Esophagus (tissue), 2 donors: ENCODE measurements around the gene NCBP1. TPM values are rescaled to one million over a fixed set of nuclear protein-coding genes. Genes with fewer than 3 reads are reported as not detected.

Source experiments
- H3K27ac ChIP-seq, 2 donors: one replicate each; pipeline ENCODE4 v1.5.1; 2013; ENCODE audit warnings: low read depth in 2 of 2, mild to moderate bottlenecking in 2 of 2, inconsistent platforms in 1 of 2, low read length in 1 of 2, moderate library complexity in 1 of 2
- H3K27me3 ChIP-seq, 2 donors: one replicate each; pipeline ENCODE4 v1.6.1; 2013; ENCODE audit warnings: low read length in 2 of 2, control low read depth in 1 of 2, mild to moderate bottlenecking in 1 of 2; ENCODE audit not compliant: insufficient read depth in 2 of 2, control insufficient read depth in 1 of 2
- H3K36me3 ChIP-seq, 2 donors: one replicate each; pipeline ENCODE4 v1.6.1; 2013; ENCODE audit warnings: low read length in 1 of 2; ENCODE audit not compliant: control insufficient read depth in 2 of 2, insufficient read depth in 2 of 2
- H3K4me1 ChIP-seq, 2 donors: one replicate each; pipeline ENCODE4 v1.6.1; 2013; ENCODE audit warnings: low read length in 1 of 2; ENCODE audit not compliant: control insufficient read depth in 2 of 2, insufficient read depth in 2 of 2
- H3K4me3 ChIP-seq, 2 donors: one replicate each; pipeline ENCODE4 v1.5.1; 2013; ENCODE audit warnings: low read length in 2 of 2, mild to moderate bottlenecking in 2 of 2, low read depth in 1 of 2, moderate library complexity in 1 of 2
- H3K9me3 ChIP-seq, 2 donors: one replicate each; pipeline ENCODE4 v1.6.1; 2013; ENCODE audit warnings: mild to moderate bottlenecking in 2 of 2, low read depth in 1 of 2, low read length in 1 of 2, moderate library complexity in 1 of 2; ENCODE audit not compliant: control insufficient read depth in 2 of 2, insufficient read depth in 1 of 2
- WGBS, 2 donors: extraction: QIAGEN DNeasy Blood & Tissue Kit; methylation state at CpG; one replicate each; pipeline ENCODE4 v1.1.7; 2013; 5-methylcytosine and 5-hydroxymethylcytosine counted together
- polyA plus RNA-seq, 2 donors: library from polyadenylated mRNA; stranded (reverse); fragments of 200-250 nt; gene quantifications; one replicate each; pipeline ENCODE4 v1.2.3, GENCODE V29; 2013
- donor health status: healthy with polysubstance abuse.
- donor health status: Bipolar disorder and iron deficiency.

NCBP1 gene
- polyA plus RNA-seq, 2 donors = 6.7 to 8.1 TPM

GRCh38 chr9:97666907-97667686, 33.5 kb downstream of the NCBP1 start:
- no peak overlapping the region for H3K4me3 ChIP-seq
- H3K27ac ChIP-seq = no peak overlapping the region
- no peaks in the 10 kb centered on the region for H3K27me3 ChIP-seq
- peaks cover 14 to 17% of the 10 kb centered on the region in 2 donors for H3K36me3 ChIP-seq
- H3K9me3 ChIP-seq = no peaks in the 10 kb centered on the region
- WGBS, 2 donors = 79 to 81% methylated on average over 5 of the region's 5 CpGs
- no peaks in the 10 kb centered on the region for H3K4me1 ChIP-seq

GRCh38 chr9:97668485-97668884, 34.9 kb downstream of the NCBP1 start:
- Histone ChIP-seq H3K27me3 (no peaks in the 10 kb centered on the region), H3K36me3 (peaks cover 14 to 17% of the 10 kb centered on the region in 2 donors), H3K27ac (no peak overlapping the region), H3K9me3 (no peaks in the 10 kb centered on the region), H3K4me1 (no peaks in the 10 kb centered on the region), H3K4me3 (no peak overlapping the region)
- WGBS, 2 donors = 94 to 97% methylated on average over 3 of the region's 3 CpGs

DNA sequence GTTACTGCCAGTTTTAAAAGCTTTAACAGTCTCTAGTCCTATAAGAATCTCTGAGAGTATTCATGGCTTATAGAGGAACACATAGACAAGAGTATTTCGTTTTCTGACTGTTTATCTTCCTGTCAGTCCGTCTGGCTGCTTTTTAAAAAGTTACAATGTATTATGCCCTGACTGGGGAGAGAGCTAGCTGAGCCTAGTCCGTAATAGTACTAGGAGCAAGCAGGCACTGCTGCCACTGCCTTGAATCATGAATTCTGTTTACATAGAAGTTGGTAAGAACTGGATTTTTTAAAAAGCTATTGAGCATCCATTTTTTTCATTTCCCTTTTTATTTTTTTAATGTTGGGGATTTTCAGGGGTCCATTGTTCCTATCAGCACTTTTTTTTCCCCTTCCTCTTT, 37.0 kb downstream of the NCBP1 start:
- Histone ChIP-seq H3K4me1 (no peaks in the 10 kb centered on the region), H3K27ac (no peak overlapping the region), H3K36me3 (peaks cover 13 to 15% of the 10 kb centered on the region in 2 donors), H3K27me3 (no peaks in the 10 kb centered on the region), H3K9me3 (no peaks in the 10 kb centered on the region), H3K4me3 (no peak overlapping the region)
- 74 to 76% methylated on average over 3 of the region's 3 CpGs for WGBS, 2 donors

- Histone ChIP-seq H3K27ac (no peak overlapping the region), H3K4me3 (no peak overlapping the region), H3K9me3 (no peaks in the 10 kb centered on the region), H3K36me3 (peaks cover 10 to 14% of the 10 kb centered on the region in 2 donors), H3K4me1 (no peaks in the 10 kb centered on the region), H3K27me3 (no peaks in the 10 kb centered on the region)
- WGBS, 2 donors = 83 to 92% methylated on average over 3 of the region's 3 CpGs
Observed at GRCh38 chr9:97672403-97672802, 38.8 kb downstream of the NCBP1 start.

DNA sequence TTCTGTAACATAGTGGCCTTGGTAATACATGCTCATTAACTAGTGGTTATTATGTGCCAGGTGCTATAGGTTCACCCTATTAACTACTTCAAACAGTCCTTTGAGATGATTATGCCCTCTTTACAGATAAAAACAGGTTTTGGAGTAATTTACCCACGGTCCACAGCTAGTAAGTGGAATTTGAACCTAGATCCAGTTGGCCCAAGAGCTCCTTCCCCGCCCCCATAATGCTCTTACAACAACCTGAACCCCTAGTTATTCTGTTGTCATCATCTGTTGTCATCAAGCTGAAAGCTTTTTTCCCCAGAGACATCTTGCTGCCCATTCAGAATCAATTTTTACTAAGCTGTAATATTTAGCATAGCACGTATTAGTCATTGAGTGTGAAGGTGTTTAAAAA, 40.3 kb downstream of the NCBP1 start:
- H3K9me3 ChIP-seq = no peaks in the 10 kb centered on the region
- H3K27me3 ChIP-seq = no peaks in the 10 kb centered on the region
- H3K4me1 ChIP-seq = no peaks in the 10 kb centered on the region
- H3K27ac ChIP-seq = no peak overlapping the region
- no peak overlapping the region for H3K4me3 ChIP-seq
- H3K36me3 ChIP-seq = peaks cover 4 to 8% of the 10 kb centered on the region in 2 donors
- 78 to 89% methylated on average over 3 of the region's 3 CpGs for WGBS, 2 donors

DNA sequence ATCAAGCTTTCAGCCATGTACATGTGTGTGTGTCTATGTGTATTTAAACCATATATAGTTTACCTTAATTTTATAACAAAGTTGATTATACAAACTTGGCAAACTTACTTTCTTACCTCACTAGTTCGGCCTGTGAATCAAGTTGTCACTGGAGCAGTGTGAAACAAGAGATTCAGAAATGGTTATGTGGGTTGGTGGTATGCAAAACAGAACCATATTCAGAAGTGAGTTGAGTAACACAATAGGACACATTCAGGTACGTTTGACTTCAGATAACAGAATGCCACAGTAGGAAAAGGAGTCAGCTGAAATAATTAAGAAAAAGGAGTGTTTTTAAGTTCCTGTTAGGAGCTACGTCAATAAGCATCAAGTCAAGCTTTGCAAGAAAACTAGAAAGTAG, 42.0 kb downstream of the NCBP1 start:
- H3K36me3 ChIP-seq = peaks cover 6 to 8% of the 10 kb centered on the region in 2 donors
- no peaks in the 10 kb centered on the region for H3K27me3 ChIP-seq
- H3K4me3 ChIP-seq = no peak overlapping the region
- no peaks in the 10 kb centered on the region for H3K9me3 ChIP-seq
- no peaks in the 10 kb centered on the region for H3K4me1 ChIP-seq
- 79 to 82% methylated on average over 3 of the region's 3 CpGs for WGBS, 2 donors
- no peak overlapping the region for H3K27ac ChIP-seq

DNA sequence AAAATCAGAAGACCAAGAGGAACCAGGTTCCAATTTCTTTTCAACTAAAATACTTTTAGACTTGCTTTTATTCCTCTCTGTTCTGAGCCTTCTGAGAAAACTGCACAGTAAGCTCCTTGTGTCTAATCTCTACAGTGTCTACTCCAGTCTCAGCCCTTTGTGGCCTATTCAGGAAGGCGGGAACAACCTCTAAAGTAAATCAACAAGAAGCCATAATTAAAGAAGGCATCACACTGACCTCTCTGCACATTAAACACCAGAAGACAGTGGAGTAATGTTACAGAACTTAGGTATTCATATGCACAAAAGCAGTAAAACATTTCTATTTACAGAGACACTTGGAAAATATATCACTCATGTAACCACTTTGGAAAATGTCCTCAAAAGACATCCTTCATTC, 48.6 kb downstream of the NCBP1 start:
- Histone ChIP-seq H3K27ac (no peak overlapping the region), H3K36me3 (peaks cover 2 to 5% of the 10 kb centered on the region in 2 donors), H3K4me1 (no peaks in the 10 kb centered on the region), H3K4me3 (no peak overlapping the region), H3K27me3 (no peaks in the 10 kb centered on the region), H3K9me3 (no peaks in the 10 kb centered on the region)
- WGBS, 2 donors = 91 to 97% methylated on average over 1 of the region's 1 CpG

GRCh38 chr9:97688654-97689053, 55.0 kb downstream of the NCBP1 start:
- H3K9me3 ChIP-seq = no peaks in the 10 kb centered on the region
- H3K4me1 ChIP-seq = no peaks in the 10 kb centered on the region
- 55 to 87% methylated on average over 1 of the region's 1 CpG for WGBS, 2 donors
- H3K27me3 ChIP-seq = no peaks in the 10 kb centered on the region
- H3K36me3 ChIP-seq = peaks cover 10 to 12% of the 10 kb centered on the region in 2 donors
- no peak overlapping the region for H3K27ac ChIP-seq
- H3K4me3 ChIP-seq = no peak overlapping the region

GRCh38 chr9:97689401-97690180, 56.0 kb downstream of the NCBP1 start:
- no peak overlapping the region for H3K27ac ChIP-seq
- peaks cover 8 to 10% of the 10 kb centered on the region in 2 donors for H3K36me3 ChIP-seq
- WGBS, 2 donors = 63 to 66% methylated on average over 4 of the region's 4 CpGs
- no peaks in the 10 kb centered on the region for H3K4me1 ChIP-seq
- H3K4me3 ChIP-seq = no peak overlapping the region
- H3K9me3 ChIP-seq = no peaks in the 10 kb centered on the region
- H3K27me3 ChIP-seq = no peaks in the 10 kb centered on the region
